ENCODE measurements around the gene SNAP29. TPM values are rescaled to one million over a fixed set of nuclear protein-coding genes. Genes with fewer than 3 reads are reported as not detected.

SNAP29 gene
- total RNA-seq, 1 experiment from 2014 or later: 24.5 TPM

- ChIA-PET CTCF (interaction anchor here (0.5 kb wide), 1 partner anchor 100 kb away, joined by 10 read pairs; no protein-coding TSS in a partner anchor), POLR2A (no interaction called here)
- intact Hi-C loops (cut with micrococcal nuclease; ENCODE audit: unreplicated experiment): no loop called here
- TF ChIP-seq, protein P1, sequence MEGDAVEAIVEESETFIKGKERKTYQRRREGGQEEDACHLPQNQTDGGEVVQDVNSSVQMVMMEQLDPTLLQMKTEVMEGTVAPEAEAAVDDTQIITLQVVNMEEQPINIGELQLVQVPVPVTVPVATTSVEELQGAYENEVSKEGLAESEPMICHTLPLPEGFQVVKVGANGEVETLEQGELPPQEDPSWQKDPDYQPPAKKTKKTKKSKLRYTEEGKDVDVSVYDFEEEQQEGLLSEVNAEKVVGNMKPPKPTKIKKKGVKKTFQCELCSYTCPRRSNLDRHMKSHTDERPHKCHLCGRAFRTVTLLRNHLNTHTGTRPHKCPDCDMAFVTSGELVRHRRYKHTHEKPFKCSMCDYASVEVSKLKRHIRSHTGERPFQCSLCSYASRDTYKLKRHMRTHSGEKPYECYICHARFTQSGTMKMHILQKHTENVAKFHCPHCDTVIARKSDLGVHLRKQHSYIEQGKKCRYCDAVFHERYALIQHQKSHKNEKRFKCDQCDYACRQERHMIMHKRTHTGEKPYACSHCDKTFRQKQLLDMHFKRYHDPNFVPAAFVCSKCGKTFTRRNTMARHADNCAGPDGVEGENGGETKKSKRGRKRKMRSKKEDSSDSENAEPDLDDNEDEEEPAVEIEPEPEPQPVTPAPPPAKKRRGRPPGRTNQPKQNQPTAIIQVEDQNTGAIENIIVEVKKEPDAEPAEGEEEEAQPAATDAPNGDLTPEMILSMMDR (IDR thresholded peaks at IDR 0.05): no peak
- TF ChIP-seq REST (IDR thresholded peaks at IDR 0.05; ENCODE audit: insufficient read depth in 1 of 2, low read depth in 2 of 2, low read length in 1 of 2) (no peak), SIN3A (IDR thresholded peaks at IDR 0.05; ENCODE audit: borderline replicate concordance, insufficient read depth, low read depth, low read length) (no peak), TCF7L2 (IDR thresholded peaks at IDR 0.05; ENCODE audit: low read depth, low read length) (no peak), POLR2AphosphoS5 (IDR thresholded peaks at IDR 0.05; ENCODE audit: low read depth, low read length) (no peak)
- ATAC-seq (no peak), DNase-seq (ENCODE audit: low read depth, low spot score) (no peak)
- BruUV-seq (replicated peaks): no TSS peak
- H3K36me3 ChIP-seq (ENCODE audit: control insufficient read depth, insufficient read depth, low read length): peaks cover 8% of the 10 kb centered on the region
- H3K9me3 ChIP-seq (ENCODE audit: control insufficient read depth, insufficient read depth, low read depth, low read length): no peaks in the 10 kb centered on the region
- no peaks in the 10 kb centered on the region for H3K27me3 ChIP-seq (ENCODE audit: control insufficient read depth, insufficient read depth, low read length)
- peaks cover 1% of the 10 kb centered on the region; the same call in 1 of the 2 replicates for H3K4me1 ChIP-seq (ENCODE audit: control insufficient read depth, insufficient read depth, low read length)
- no peak overlapping the region for H3K4me3 ChIP-seq (ENCODE audit: low read depth in 2 of 2, low read length in 2 of 2)
- in situ Hi-C loops (cut with HindIII; ENCODE audit: low pct_unique_long_range_greater_than_20kb, low sequenced_read_pairs): no loop called here
- H3K27ac ChIP-seq (ENCODE audit: low read length): no peak overlapping the region
These were observed 3.7 kb downstream of the SNAP29 start for GRCh38 chr22:20862540-20862939.

- Histone ChIP-seq H3K9me3 (ENCODE audit: control insufficient read depth, insufficient read depth, low read depth, low read length) (no peaks in the 10 kb centered on the region), H3K27me3 (ENCODE audit: control insufficient read depth, insufficient read depth, low read length) (no peaks in the 10 kb centered on the region), H3K36me3 (ENCODE audit: control insufficient read depth, insufficient read depth, low read length) (peaks cover 4% of the 10 kb centered on the region), H3K27ac (ENCODE audit: low read length) (no peak overlapping the region), H3K4me3 (ENCODE audit: low read depth in 2 of 2, low read length in 2 of 2) (no peak overlapping the region), H3K4me1 (ENCODE audit: control insufficient read depth, insufficient read depth, low read length) (no peaks in the 10 kb centered on the region)
- CTCF ChIA-PET: no interaction called here
- in situ Hi-C loops (cut with HindIII; ENCODE audit: low pct_unique_long_range_greater_than_20kb, low sequenced_read_pairs): no loop called here
- POLR2A ChIA-PET: no interaction called here
- no TSS peak for BruUV-seq (replicated peaks)
- ATAC-seq (no peak), DNase-seq (ENCODE audit: low read depth, low spot score) (no peak)
- intact Hi-C loops (cut with micrococcal nuclease; ENCODE audit: unreplicated experiment): no loop called here
- TF ChIP-seq TCF7L2 (IDR thresholded peaks at IDR 0.05; ENCODE audit: low read depth, low read length): no peak
- TF ChIP-seq SIN3A (IDR thresholded peaks at IDR 0.05; ENCODE audit: borderline replicate concordance, insufficient read depth, low read depth, low read length): no peak
- TF ChIP-seq POLR2AphosphoS5 (IDR thresholded peaks at IDR 0.05; ENCODE audit: low read depth, low read length): no peak
- TF ChIP-seq, protein P1 (IDR thresholded peaks at IDR 0.05): no peak
- TF ChIP-seq REST (IDR thresholded peaks at IDR 0.05; ENCODE audit: insufficient read depth in 1 of 2, low read depth in 2 of 2, low read length in 1 of 2): no peak
These were observed 4.6 kb downstream of the SNAP29 start for GRCh38 chr22:20863366-20863765.

Measured in Panc1 (cell line).